CD4-positive, alpha-beta T cell treated with Interleukin-21 for 1 hour (primary cell): ENCODE data around the gene IFT122.
"Not testable (repeated sequence)": the region's sequence is repeated elsewhere in the genome, so short reads cannot be mapped to it uniquely, and the experiment has no call there.

ENCODE experiments used
- DNase-seq: peaks from one replicate; pipeline ENCODE4 v3.0.0-alpha.2; 2020

Gene IFT122, protein sequence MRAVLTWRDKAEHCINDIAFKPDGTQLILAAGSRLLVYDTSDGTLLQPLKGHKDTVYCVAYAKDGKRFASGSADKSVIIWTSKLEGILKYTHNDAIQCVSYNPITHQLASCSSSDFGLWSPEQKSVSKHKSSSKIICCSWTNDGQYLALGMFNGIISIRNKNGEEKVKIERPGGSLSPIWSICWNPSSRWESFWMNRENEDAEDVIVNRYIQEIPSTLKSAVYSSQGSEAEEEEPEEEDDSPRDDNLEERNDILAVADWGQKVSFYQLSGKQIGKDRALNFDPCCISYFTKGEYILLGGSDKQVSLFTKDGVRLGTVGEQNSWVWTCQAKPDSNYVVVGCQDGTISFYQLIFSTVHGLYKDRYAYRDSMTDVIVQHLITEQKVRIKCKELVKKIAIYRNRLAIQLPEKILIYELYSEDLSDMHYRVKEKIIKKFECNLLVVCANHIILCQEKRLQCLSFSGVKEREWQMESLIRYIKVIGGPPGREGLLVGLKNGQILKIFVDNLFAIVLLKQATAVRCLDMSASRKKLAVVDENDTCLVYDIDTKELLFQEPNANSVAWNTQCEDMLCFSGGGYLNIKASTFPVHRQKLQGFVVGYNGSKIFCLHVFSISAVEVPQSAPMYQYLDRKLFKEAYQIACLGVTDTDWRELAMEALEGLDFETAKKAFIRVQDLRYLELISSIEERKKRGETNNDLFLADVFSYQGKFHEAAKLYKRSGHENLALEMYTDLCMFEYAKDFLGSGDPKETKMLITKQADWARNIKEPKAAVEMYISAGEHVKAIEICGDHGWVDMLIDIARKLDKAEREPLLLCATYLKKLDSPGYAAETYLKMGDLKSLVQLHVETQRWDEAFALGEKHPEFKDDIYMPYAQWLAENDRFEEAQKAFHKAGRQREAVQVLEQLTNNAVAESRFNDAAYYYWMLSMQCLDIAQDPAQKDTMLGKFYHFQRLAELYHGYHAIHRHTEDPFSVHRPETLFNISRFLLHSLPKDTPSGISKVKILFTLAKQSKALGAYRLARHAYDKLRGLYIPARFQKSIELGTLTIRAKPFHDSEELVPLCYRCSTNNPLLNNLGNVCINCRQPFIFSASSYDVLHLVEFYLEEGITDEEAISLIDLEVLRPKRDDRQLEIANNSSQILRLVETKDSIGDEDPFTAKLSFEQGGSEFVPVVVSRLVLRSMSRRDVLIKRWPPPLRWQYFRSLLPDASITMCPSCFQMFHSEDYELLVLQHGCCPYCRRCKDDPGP

DNA sequence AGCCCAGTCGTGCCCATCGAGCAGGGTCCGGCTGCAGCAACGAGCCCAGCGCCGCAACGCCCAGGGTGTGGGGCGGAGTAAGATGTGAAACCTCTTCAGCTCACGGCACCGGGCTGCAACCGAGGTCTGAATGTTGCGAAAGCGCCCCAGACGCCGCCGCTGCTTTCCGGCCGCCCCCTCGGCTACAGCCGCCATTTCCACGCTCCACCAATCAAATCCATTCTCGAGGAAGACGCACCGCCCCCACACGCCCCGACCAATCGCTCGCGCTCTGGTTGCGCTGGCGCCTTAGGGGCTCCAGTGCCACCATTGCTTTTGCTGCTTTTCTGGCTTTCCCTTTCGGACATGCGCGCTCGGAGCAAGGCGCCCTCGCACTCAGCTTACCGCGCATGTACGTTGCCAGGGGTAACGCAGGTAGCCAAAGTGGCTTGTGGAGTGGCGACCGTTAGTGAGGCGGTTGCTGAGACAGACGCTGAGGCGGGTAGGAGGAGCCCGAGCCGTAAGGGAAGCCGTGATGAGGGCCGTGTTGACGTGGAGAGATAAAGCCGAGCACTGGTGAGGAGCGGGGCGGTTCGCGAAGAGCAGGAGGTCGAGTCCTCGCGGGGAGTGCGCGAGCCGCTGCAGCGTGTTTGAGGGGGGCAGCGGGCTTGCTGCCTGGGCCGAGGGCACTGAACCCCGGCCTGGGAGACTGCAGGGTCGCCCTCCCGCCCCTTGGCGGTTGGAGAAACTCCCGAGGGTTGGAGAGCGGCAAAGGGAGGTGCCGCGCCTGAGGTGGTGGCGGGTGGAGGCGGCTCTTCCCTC, at the start of gene IFT122, which contains the start of gene MBD4:
IFT122 (plus strand) TSS at position 408 of the 801 bp plus-strand sequence; CDS start at position 515, 107 bp downstream.
MBD4 (minus strand) TSS at position 132 of the 801 bp plus-strand sequence; CDS start at position 17, 115 bp downstream.
- DNase-seq: peak; percentile 99

DNA sequence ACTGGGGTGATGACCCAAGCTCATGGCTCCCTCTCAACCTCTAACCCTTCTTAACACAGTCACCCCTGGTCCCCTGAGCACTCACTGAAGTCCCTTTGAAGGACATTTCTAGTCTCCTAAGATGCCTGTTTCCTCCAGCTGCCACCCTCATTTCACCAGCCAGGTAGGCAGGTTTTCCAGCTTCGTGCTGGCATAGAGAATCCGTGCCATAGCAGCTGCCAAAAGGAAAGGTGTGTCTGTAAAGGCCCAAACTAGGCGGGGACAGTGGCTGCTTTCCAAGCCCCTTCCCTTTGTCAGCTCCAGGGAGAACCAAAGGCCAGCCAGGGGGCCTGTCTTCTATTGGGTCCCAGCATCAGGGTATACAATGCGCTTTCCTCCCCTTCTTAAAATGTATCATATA, 48.4 kb upstream of the IFT122 start:
- not testable (repeated sequence) for DNase-seq

DNA sequence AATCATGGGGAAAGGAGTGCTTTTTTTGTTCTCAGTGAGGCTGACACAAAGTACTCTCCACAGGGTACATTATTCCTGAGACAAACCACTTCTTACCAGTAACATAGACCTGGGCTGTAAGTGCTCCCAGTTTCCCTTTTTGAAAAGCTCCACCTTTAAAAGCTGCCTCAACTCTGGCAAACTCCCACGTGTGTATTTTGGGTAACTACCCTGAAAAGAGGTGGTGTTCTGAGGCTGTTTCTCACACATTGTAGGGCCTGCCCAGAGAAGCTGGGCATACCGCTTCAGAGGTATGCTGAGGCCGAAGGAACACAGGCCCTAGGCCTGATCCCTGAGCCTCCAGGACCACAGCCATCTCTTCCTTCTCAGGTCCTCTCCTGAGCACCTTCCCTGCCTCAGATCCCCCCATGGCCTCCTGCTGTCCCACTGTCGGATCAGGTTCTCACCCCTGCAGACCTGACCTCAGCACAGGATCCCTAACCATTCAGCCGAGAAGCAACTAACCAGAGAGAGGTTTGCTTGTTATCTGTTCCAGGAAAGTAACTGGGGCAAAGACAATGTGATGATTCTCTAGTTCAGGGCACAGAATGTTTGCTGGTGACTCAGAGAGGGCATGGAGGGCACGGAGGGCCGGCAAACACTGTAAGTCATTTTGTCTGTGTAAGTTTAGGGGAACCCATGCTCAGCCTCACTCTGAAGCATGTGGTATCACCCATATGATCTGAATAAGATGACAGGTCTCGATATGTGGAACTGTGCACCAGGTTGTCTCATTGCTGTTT, 47.7 kb upstream of the IFT122 start:
- not testable (repeated sequence) for DNase-seq

DNA sequence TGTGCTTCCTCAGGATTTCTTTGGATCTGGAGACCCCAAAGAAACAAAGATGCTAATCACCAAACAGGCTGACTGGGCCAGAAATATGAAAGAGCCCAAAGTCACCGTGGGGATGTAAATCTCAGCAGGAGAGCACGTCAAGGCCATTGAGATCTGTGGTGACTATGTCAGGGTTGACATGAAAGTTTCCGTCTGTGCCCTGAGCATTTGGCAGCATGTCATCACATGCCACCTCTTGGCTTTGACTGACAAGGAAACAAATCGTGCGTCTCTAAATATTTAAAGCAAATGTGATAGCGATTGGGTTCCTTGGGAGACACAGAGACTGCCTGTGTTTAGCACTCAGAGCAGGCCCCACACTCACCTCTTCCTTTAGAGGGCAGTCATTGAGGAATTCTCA, 46.8 kb upstream of the IFT122 start:
- DNase-seq: no peak

DNA sequence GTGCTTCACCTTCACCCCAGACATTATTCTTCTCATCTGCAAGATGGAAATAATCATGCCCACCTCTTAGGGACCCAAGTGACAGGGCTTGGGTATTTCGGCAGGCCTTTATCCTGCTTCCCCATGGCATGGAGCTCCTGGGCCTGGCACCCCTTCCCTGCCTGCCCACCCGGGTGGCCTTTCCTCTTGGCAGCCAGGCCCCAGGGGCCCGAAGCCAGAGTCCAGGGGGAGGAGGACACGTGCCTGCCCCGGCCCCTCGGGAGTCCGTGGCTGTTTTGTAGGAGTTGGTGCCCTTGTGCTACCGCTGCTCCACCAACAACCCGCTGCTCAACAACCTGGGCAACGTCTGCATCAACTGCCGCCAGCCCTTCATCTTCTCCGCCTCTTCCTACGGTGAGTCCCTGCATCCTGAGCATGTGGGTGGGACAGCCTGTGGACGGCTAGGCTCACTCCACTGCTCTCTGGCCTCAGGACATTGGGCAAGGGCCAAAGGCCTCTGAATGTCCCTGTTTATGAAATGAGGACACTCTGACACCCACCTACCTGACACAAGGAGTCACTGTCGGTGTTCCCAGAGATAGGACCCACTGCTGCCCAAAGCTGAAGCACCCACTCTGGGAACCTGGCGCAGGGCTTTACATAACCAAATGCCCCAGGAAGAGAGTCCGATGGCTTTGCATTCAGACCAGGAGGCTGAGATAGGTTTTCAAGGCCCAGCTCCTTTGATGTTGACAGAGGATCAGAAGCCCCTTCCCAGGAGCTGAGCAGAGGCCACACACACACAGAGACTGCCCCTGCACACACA, 46.1 kb upstream of the IFT122 start:
- DNase-seq: not testable (repeated sequence)

DNA sequence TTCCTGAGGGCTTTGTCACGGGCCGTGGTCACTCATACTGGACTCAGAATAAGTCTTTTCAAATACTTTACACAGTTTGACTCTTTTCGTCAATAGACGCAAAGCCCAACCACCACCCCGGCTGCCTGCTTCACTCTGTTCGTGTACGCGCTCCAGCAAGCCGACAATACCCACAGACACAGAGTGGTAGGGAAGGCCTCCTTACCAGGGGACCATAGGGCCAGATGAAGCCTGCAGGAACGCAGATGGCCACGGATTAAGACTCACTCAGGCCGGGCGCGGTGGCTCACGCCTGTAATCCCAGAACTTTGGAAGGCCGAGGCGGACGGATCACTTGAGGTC, 41.2 kb upstream of the IFT122 start:
- peak; percentile 9 for DNase-seq

DNA sequence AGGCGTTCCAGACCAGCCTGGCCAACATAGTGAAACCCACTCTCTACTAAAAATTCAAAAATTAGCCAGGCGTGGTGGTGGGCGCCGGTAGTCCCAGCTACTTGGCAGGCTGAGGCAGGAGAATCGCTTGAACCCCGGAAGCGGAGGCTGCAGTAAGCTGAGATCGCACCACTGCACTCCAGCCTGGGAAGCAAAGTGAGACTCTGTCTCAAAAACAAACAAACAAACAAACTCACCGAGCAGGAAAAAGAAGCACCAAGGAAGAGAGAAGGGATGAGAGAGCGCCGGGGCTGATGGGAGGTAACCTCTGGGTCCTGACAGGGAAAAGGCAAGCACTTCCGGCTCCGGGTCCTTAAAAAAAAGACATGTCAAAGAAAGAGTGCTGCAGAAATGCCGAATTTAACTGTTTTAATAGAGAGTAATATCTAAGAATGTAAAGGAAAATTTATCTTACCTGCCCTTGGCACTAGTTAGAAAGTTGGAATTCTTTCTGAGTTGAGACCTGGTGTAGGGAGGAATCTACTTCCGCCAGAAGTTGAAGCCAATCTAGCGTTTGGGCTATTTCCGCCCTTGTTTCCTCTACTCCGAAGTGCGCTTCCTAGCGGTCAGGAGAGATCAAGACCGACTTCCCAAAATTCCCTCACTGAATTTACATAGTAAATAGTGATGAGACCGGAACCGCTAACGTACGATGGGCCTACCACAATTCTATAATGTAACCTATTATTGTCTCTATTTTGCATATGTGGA, 40.7 kb upstream of the IFT122 start:
- peak; percentile 89 for DNase-seq

DNA sequence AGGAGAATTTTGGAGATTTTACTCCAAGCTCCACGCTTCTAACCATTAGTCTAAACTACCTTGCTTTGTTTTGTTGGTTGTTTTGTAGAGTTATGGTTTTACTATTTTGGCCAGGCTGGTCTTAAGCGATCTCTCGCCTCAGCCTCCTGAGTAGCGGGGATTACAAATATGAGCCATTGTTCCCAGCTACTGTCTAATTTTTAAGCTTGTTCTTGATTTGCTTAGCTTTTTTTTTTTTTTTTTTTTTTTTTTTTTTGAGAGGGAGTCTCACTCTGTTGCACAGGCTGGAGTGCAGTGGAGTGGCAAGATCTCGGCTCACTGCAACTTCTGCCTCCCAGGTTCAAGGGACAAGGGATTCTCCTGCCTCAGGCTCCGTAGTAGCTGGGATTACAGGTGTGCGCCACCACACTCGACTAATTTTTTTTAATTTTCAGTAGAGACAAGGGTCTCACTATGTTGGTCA, 40.1 kb upstream of the IFT122 start:
- no peak for DNase-seq

DNA sequence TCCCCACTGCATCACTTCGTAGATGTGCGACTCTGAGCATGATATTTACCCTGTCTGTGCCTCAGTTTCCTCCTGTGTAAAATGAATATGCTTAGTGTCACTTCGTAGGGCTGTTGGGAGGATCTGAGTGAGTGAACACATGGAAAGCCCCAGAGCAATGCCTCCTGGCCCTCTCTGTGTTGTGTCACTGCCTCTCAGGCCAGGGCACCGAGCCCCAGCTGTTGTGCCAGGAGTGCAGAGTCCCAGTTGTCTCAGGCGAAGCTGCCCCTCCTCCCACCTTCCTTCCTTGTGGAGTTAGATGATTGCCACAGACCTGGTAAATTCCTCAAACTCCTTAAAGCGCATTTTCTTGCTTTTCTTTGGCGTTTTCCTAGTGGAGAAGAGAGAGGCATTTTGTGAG, 37.8 kb upstream of the IFT122 start:
- DNase-seq: no peak

DNA sequence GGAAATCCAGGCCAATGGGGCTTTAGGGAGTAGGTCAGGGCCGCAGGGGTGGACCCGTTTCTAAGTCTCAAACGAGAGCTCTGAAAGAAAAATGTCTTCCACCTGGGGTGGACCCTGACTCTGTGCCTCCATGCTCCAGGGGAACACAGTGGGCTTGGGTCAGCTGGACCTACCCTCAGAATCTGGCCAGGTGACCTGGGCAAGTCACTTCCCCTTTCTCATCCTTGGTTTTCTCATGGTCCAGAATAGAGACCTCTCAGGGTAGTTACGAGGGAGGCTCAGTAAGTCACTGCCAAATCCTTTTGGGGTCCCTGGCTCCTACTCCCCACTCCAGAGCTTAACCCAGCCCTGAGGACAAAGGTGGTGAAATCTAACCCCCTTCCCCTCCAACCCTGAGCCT, 37.4 kb upstream of the IFT122 start:
- no peak for DNase-seq

DNA sequence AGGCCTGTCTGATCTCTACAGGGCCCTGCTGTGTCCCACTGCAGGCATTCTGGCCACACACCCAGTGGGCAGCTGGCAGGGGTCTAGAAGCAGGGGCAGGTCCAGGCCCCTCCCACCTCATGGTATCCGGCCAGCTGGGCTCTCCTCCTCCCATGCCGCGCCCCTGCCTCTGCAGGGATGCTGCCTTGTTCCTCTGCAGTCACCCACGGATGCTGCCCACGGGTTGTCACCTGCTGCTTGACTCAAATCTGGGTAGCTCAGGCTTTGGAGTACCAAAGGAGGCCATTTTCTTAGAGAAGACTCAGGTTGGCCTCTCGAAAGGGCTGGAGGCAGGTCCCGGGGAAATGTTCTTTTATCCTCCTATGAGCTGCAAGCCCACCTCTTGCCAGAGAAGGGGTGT, 36.6 kb upstream of the IFT122 start:
- no peak for DNase-seq

DNA sequence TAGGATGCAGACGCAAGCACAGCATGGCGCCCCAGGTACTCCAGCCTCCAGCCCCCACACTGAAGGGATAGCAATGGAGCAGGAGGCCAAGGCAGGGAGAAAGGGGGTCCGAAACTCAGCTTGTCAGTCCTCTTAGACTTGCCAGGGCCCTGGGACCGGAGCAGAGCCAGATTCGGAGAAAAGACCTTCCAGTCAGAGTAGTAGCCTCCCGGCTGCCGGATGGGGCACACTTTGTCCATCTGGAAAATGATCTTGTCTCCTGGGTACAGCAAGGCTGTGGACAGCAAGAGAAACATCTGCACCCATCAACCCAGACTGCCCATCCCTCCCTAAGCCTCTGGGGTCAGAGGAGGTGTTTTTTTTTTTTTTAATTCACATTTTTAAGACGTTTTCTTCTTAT, 35.9 kb upstream of the IFT122 start:
- no peak for DNase-seq

DNA sequence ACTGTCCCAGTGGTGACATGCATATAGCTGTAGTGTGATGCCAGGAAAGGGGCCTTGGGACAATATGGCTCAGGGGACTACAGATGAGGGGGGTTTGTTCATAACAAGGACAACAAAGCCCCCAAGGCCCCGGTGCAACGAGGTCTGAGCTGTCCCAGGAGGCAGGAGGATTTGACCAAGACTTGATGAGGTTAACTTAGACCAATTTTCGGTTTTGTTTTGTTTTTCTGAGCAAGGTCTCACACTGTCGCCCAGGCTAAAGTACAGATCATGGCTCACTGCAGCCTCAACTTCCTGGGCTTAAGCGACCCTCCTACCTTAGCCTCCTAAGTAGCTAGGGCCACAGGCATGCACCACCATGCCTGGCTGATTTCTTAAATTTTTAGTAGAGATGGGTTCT, 35.4 kb upstream of the IFT122 start:
- no peak for DNase-seq

DNA sequence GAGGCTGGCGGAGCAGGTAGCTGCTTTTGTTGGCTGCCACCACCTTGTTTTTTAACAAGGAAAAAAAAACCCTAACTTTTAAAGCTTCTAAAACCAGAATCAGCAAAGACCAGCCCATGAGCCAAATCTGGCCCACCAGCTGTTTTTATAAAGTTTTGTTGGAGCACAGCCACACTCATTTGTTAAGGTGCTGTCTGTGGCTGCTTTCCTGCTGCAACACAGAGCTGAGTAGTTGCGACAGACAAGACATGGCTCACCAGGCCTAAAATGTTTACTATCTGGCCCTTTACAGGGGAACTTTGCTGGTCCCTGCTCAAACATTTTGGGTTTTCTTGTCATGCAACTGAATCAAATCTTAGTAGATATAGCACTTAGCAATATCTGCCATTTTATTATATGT, 30.5 kb upstream of the IFT122 start:
- no peak for DNase-seq

DNA sequence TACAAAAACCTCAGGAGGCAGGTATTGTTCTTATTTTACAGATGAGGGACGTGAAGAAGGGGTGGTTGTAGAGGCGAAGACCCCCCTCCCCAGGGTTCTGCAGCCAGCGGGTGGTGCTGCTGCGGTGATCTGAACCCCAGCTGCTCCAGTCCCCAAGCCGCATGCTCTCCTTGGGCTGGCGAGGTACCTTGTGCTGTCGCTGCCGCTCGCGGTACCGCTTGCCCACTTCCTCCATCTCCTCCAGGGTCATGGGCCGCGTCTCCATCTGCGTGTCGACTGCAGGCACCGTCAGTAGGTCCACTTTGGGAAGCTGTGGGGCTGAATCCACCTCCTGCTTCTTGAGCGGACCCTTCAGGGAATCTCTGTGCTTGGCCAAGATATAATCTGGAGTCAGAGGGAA, 29.1 kb upstream of the IFT122 start:
- no peak for DNase-seq

DNA sequence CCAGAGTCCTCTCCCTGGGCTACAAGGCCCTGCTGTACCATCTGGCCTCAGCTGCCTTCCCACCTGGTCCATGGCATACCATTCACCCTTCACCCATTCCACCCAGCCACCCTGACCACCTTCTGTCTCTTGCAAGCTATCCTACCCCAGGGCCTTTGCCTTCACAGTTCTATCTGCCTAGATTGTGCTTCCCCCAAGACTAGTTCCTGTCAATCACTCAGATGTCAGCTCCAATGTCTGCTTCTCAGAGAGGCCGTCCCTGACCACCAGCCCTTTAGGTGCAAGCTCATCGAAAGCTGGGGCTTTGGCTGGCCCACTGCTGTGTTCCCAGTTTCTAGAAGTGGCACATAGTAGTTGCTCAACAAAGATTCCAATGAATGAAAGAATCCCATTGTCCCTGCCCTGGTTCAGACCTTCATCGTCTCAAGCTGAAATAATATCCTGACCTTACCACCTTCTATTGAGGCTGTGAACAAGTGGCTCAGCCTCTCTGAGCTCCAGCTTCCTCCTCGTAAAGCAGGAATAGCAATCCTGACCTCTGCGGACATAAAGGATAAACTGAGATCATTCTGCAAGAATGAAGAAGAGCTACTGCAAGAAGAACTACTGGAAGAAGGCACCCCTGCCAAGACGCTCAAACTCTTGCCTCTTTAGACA, 27.4 kb upstream of the IFT122 start:
- no peak for DNase-seq

DNA sequence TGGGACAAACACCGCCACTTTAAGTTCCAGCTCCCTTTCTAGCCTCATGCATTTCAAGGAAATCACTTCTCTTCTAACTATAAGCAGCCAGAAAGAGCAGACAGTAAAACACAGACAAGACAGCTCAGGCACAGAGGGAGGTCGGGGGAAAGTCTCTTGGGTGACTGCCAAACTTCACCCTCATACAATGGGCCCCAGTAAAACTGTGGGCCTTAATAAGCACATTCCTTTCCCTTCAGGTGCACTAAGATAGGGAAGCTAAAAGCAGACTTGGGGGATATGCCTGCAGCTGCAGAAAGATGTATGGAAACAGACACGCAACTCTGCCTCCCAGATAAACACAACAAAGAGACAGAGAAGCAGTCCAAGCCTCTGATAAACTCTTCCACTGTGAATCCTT, 26.8 kb upstream of the IFT122 start:
- not testable (repeated sequence) for DNase-seq

DNA sequence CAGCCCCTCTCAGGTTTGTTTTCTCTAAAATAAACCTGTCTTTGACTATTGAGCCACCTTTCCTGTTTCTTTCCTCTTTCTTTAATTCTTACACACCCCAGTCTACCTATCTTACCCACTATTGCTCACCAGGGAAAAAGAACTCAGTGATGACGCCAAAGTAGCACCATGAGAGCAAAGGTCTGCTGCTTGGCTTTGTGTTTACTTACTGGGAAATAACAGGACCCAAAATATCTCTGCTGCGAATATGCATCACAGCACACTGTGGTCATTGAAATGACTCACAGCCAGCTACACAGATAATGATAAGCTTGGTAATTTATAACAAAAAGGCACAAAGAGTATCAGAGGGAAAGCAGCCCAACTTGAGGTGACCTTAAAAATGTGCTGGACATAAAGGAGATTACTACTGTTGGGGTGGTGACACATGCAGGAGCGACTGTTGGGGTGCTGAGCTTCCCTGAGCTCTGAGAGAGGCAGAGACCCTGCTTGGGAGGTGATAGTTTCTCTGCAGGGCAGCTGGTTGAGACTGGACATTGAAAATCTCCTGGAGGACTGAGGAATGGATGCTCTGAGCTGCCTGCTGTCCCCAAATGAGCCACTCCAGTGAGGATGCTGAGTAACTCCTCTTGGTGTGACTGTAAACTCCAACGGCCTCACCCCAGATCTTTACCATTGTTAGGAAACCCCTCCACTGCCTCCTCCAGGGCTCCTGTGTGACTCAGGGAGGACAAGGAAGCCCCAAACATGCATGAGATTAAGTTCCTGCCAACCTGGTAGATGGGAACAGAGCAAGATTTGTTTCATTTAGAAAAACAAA, 26.1 kb upstream of the IFT122 start:
- DNase-seq: no peak
